ENCODE data around the gene MCHR2. TPM values are rescaled to one million over a fixed set of nuclear protein-coding genes. Genes with fewer than 3 reads are reported as not detected.

Gene MCHR2
- total and polyA plus RNA-seq, 9 donors: not detected

GRCh38 chr6:100022847-100023246 is 28.8 kb upstream of the MCHR2 start:
- no peak for DNase-seq
- no peaks in the 10 kb centered on the region for H3K9me3 ChIP-seq
- H3K36me3 ChIP-seq: no peaks in the 10 kb centered on the region
- H3K27me3 ChIP-seq: no peaks in the 10 kb centered on the region
- H3K4me1 ChIP-seq (ENCODE audit: insufficient read depth): no peaks in the 10 kb centered on the region
- no peak overlapping the region for H3K27ac ChIP-seq
- 77 to 86% (median 79%) methylated on average over 3 of the region's 3 CpGs for WGBS, 3 donors
- intact Hi-C loops (cut with DNase I): no loop called here
- no peak for TF ChIP-seq EP300 (IDR thresholded peaks at IDR 0.05)
- no peak for TF ChIP-seq POLR2A (IDR thresholded peaks at IDR 0.05)
- no peak for TF ChIP-seq CTCF (IDR thresholded peaks at IDR 0.05)
- no peak overlapping the region for H3K4me3 ChIP-seq

GRCh38 chr6:100008857-100009256 is 14.8 kb upstream of the MCHR2 start:
- Histone ChIP-seq H3K4me1 (ENCODE audit: insufficient read depth) (no peaks in the 10 kb centered on the region), H3K27me3 (no peaks in the 10 kb centered on the region), H3K27ac (no peak overlapping the region), H3K4me3 (no peak overlapping the region), H3K36me3 (no peaks in the 10 kb centered on the region), H3K9me3 (no peaks in the 10 kb centered on the region)
- intact Hi-C loops (cut with DNase I): no loop called here
- 75 to 86% (median 80%) methylated on average over 6 of the region's 6 CpGs for whole genome bisulfite sequencing, 3 donors
- DNase-seq: no peak
- TF ChIP-seq EP300 (IDR thresholded peaks at IDR 0.05) (no peak), CTCF (IDR thresholded peaks at IDR 0.05) (no peak), POLR2A (IDR thresholded peaks at IDR 0.05) (no peak)

- H3K27ac ChIP-seq: no peak overlapping the region
- TF ChIP-seq EP300 (IDR thresholded peaks at IDR 0.05) (no peak), CTCF (IDR thresholded peaks at IDR 0.05) (peak in 2 of 3 donors; percentile 14 to 15)
- H3K4me1 ChIP-seq (ENCODE audit: insufficient read depth): no peaks in the 10 kb centered on the region
- WGBS, 3 donors: 1 to 2% (median 1%) methylated on average over 3 of the region's 3 CpGs
- H3K27me3 ChIP-seq: no peaks in the 10 kb centered on the region
- peak in 3 of 5 donors; percentile 16 to 35 (median 20) for DNase-seq
- H3K9me3 ChIP-seq: no peaks in the 10 kb centered on the region
- intact Hi-C loops (cut with DNase I): no loop called here
- no peak overlapping the region for H3K4me3 ChIP-seq
- H3K36me3 ChIP-seq: no peaks in the 10 kb centered on the region
Measured at GRCh38 chr6:100001915-100002388, 7.9 kb upstream of the MCHR2 start.

GRCh38 chr6:99997141-99997540 is 3.1 kb upstream of the MCHR2 start:
- Histone ChIP-seq H3K27ac (no peak overlapping the region), H3K36me3 (no peaks in the 10 kb centered on the region), H3K9me3 (no peaks in the 10 kb centered on the region), H3K27me3 (no peaks in the 10 kb centered on the region), H3K4me1 (ENCODE audit: insufficient read depth) (no peaks in the 10 kb centered on the region), H3K4me3 (no peak overlapping the region)
- DNase-seq: no peak
- no peak for TF ChIP-seq EP300 (IDR thresholded peaks at IDR 0.05)
- TF ChIP-seq CTCF (IDR thresholded peaks at IDR 0.05): no peak
- TF ChIP-seq POLR2A (IDR thresholded peaks at IDR 0.05): no peak
- intact Hi-C loops (cut with DNase I): no loop called here

- no peaks in the 10 kb centered on the region for H3K36me3 ChIP-seq
- no peaks in the 10 kb centered on the region for H3K27me3 ChIP-seq
- TF ChIP-seq POLR2A (IDR thresholded peaks at IDR 0.05) (no peak), CTCF (IDR thresholded peaks at IDR 0.05) (no peak), EP300 (IDR thresholded peaks at IDR 0.05) (no peak)
- no peaks in the 10 kb centered on the region for H3K4me1 ChIP-seq (ENCODE audit: insufficient read depth)
- WGBS, 3 donors: 35 to 47% (median 44%) methylated on average over 1 of the region's 1 CpG
- no peaks in the 10 kb centered on the region for H3K9me3 ChIP-seq
- intact Hi-C loops (cut with DNase I): no loop called here
- DNase-seq: no peak
- H3K27ac ChIP-seq: no peak overlapping the region
- H3K4me3 ChIP-seq: no peak overlapping the region
Measured at GRCh38 chr6:99995916-99996315, 1.9 kb upstream of the MCHR2 start.
